ENCODE measurements around the gene MOGAT3.

MOGAT3 gene

GRCh38 chr7:101160910-101161309 lies 39.9 kb downstream of the MOGAT3 start:
- no peak for DNase-seq (ENCODE audit: low read depth in 2 of 2)

- DNase-seq (ENCODE audit: low read depth in 2 of 2), result no peak
These were observed 40.9 kb downstream of the MOGAT3 start for GRCh38 chr7:101159696-101160674.

GRCh38 chr7:101156866-101157589 lies 43.8 kb downstream of the MOGAT3 start:
- no peak for DNase-seq (ENCODE audit: low read depth in 2 of 2)

- DNase-seq (ENCODE audit: low read depth in 2 of 2), result no peak
These were observed 44.6 kb downstream of the MOGAT3 start for GRCh38 chr7:101156277-101156676.

- no peak for DNase-seq (ENCODE audit: low read depth in 2 of 2)
These were observed 45.5 kb downstream of the MOGAT3 start for GRCh38 chr7:101155303-101155702.

GRCh38 chr7:101154693-101155102 lies 46.1 kb downstream of the MOGAT3 start:
- DNase-seq (ENCODE audit: low read depth in 2 of 2), result no peak

GRCh38 chr7:101153969-101154692 lies 46.7 kb downstream of the MOGAT3 start, which contains the start of gene AP1S1:
TSS of gene AP1S1 (plus strand) at chr7:101154476. CDS start at chr7:101154515, 39 bp downstream.
- peak; percentile 81 to 86 for DNase-seq (ENCODE audit: low read depth in 2 of 2)

- DNase-seq (ENCODE audit: low read depth in 2 of 2), result no peak
These were observed 48.8 kb downstream of the MOGAT3 start for GRCh38 chr7:101151908-101152651.
